Right cardiac atrium (tissue), 5 donors: ENCODE measurements around the gene CYTH1. TPM values are rescaled to one million over a fixed set of nuclear protein-coding genes. Genes with fewer than 3 reads are reported as not detected.

Experiments
- ATAC-seq, 2 donors: fragments of 200-7000 bp; cut with Tn5 transposase; one replicate each; pipeline versions ENCODE4 v1.8.0 to v1.9.1; 2020; ENCODE audit warnings: moderate library complexity in 2 of 2, mild to moderate bottlenecking in 1 of 2
- DNase-seq, 3 donors: peaks; one replicate each; pipeline ENCODE4 v3.0.0-alpha.2; 2020
- H3K27ac ChIP-seq: one replicate; pipeline ENCODE4 v1.5.1; 2013; ENCODE audit warnings: mild to moderate bottlenecking, low read length, control low read depth, moderate library complexity
- H3K27me3 ChIP-seq: one replicate; pipeline ENCODE4 v1.6.1; 2013; ENCODE audit not compliant: control insufficient read depth, insufficient read depth
- H3K4me1 ChIP-seq: one replicate; pipeline ENCODE4 v1.6.1; 2013; ENCODE audit warnings: low read length; ENCODE audit not compliant: control insufficient read depth, insufficient read depth
- H3K4me3 ChIP-seq: one replicate; pipeline ENCODE4 v1.5.1; 2013; ENCODE audit warnings: low read length, control low read depth
- H3K9me3 ChIP-seq: one replicate; pipeline ENCODE4 v1.6.1; 2013; ENCODE audit warnings: low read length; ENCODE audit not compliant: control insufficient read depth
- WGBS: extraction: QIAGEN DNeasy Blood & Tissue Kit; methylation state at CpG from one replicate; pipeline ENCODE4 v1.1.7; 2013; 5-methylcytosine and 5-hydroxymethylcytosine counted together
- intact Hi-C, 4 donors: fragments of 100-400 bp; cut with DNase I; formaldehyde crosslinking; loops; one replicate each; pipeline versions ENCODE4 v1.11.0 to v1.14.0; 2022 to 2023
- polyA plus RNA-seq: library from polyadenylated mRNA; stranded (reverse); fragments of 200-250 nt; gene quantifications from one replicate; pipeline ENCODE4 v1.2.3, GENCODE V29; 2013
- total RNA-seq, 4 donors: library from RNA; stranded (reverse); fragmentation: NEBNext Ultra II Directional; extraction: Animal tissue kit (Norgen Biotek cat#: 25700); gene quantifications; one replicate each; pipeline ENCODE4 v1.2.1, GENCODE V29; 2021
- donor health status: healthy with polysubstance abuse.
- donor health status: DM: no; HTN: yes; CAD: no.
- donor health status: DM: no; HTN: no; CAD: no.
- donor health status: DM: no; HTN: yes; CAD: no; lungs with severe emphysema.
- donor health status: DM: yes; HTN: yes; CAD: no.

Gene CYTH1
- total and polyA plus RNA-seq, 5 donors, result 22.5 to 39.1 (median 36.0) TPM

DNA sequence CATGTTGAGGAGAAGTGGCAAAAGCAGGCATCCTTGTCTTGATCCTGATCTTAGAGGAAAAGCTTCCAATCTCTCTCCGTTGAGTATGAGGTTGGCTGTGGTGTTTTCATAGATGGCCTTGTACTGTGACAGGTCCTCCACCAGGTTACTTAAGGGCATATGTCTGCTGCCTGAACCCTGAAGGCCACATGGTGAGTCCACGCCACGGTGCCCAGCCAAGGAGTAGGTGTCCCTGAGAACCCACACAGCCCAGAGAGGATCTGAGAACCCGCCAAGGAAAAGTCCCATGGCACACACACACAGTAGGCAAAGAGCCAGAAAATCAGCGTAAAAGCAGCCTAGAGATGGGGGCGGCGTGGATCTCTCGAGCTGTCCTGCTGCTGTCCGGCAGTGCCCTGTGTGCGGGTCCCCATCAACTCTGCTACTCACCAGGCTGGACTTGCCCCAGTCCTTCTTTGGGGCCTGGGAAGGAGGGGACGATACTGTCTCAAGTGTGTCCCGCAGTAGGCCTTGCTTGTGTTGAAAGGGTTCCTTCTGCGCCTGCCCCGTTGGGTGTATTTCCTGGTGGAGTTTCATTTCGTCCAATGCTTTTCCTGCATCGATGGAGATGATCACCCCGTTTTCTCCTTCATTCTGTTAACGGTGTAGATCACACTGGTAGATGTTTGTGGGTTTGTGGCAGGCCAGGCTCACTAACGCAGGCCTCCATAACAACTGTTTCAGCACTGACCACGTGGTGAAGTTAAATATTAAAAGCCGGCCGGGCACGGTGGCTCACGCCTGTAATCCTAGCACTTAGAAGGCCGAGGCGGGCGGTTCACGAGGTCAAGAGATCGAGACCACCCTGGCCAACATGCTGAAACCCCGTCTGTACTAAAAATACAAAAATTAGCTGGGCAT is 114.1 kb downstream of the CYTH1 start:
- WGBS, result 97% methylated on average over 30 of the region's 30 CpGs
- no peaks in the 10 kb centered on the region for H3K9me3 ChIP-seq
- ATAC-seq (no peak), DNase-seq (peak in 1 of 3 donors; percentile 29)
- peaks cover 12% of the 10 kb centered on the region for H3K4me1 ChIP-seq
- no peak overlapping the region for H3K4me3 ChIP-seq
- H3K27me3 ChIP-seq, result no peaks in the 10 kb centered on the region
- intact Hi-C loops, result no loop called here
- H3K27ac ChIP-seq, result no peak overlapping the region

DNA sequence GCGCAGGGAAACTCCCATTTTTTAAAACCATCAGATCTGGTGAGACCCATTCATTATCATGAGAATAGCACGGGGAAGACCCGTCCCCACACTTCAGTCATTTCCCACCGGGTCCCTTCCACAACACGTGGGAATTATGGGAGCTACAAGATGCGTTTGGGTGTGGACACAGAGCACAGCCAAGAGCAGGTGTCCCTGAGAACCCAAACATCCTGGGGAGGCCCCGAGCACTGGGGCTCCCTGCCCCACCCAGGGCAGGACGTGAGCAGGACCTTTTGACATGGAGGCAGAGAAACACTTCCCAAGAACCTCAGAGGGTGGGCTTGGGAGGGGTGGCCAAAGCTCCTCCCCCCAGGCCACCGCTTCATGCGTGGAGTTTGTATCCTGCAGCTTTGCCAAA is 115.0 kb downstream of the CYTH1 start:
- Histone ChIP-seq H3K4me1 (peaks cover 12% of the 10 kb centered on the region), H3K4me3 (no peak overlapping the region), H3K27me3 (no peaks in the 10 kb centered on the region), H3K9me3 (no peaks in the 10 kb centered on the region), H3K27ac (no peak overlapping the region)
- intact Hi-C loops, result no loop called here
- DNase-seq (peak in 1 of 3 donors; percentile 31), ATAC-seq (peak in 1 of 2 donors; percentile 36)
- 74% methylated on average over 10 of the region's 10 CpGs for whole genome bisulfite sequencing

DNA sequence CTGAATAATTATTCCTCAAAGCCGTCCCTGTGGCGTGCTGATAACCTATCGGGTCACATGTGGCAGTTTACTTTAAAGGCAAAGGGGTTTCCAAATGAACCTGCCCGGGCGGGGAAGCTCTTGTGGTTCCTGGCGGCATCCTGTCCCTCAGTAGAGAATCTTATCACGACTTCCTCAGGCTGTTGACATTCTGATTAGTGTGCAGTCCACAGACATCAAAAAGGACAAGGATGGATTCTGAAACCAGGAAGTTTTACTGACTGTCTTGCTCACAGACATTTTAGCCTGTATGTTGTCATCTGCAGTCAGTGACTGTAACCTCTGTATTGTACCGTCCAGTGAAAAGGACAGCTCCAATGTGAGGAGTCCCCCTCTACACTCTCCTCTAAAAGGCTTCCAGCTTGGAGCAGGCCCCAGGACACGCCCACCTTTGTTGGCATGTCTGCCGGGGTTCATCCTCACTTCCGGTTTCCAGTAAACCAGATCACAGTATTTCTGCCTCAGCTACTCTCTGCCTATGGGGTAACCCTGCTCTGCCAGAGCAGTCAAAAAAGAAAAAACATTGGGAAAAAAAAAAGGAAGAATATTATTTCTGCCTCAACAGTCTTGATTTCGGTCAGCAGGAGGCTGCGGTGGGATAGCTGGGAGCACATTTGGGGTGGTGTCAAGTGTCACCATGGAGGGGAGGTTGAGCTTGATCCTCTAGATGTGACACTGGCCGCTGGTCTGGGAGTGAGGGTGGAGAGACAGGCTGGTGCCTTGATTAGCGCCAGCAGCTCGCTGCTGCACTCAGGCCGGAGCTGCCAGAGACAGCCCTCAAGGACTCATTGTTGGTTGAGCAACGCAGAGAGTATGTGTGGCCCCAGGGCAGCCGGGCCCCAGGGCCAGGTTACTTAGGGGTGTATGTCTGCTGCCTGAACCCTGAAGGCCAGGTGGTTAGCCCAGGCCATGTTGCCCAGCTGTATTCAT is 115.8 kb downstream of the CYTH1 start:
- Histone ChIP-seq H3K4me3 (no peak overlapping the region), H3K27me3 (no peaks in the 10 kb centered on the region), H3K9me3 (no peaks in the 10 kb centered on the region), H3K4me1 (peaks cover 12% of the 10 kb centered on the region), H3K27ac (peak overlapping the region; percentile 85)
- intact Hi-C loops, result no loop called here
- 31% methylated on average over 19 of the region's 19 CpGs for WGBS
- ATAC-seq (peak; percentile 62 to 90), DNase-seq (peak; percentile 76 to 86 (median 78))

DNA sequence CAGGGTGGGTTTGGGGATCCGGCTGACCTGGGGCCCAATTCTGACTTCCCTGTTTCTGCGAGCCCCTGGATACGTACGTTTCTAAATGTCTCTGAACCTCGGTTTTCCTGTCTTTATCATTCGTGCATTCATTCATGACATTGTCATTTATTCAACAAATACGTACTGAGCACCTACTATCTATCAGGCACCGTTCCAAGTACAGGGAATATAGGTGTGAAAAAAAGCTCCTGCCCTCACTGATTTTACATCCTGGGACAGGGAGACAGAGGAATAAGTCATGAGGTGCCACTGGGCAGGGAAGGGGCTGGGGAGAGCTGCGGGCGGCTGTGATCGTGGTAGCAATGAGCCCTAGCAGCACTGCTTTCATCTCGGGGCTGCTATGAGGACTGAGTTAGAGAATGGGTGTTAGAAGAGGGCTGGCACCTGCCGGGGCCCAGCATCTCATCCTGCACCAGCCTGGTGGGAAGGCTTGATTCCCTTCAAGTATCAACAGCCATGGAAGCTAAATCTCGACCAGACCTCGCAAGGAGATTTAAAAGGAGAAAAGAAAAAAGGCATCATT is 116.6 kb downstream of the CYTH1 start:
- Histone ChIP-seq H3K27me3 (no peaks in the 10 kb centered on the region), H3K4me3 (no peak overlapping the region), H3K27ac (peak overlapping the region; percentile 46), H3K9me3 (no peaks in the 10 kb centered on the region), H3K4me1 (peaks cover 12% of the 10 kb centered on the region)
- peak in 1 of 3 donors; percentile 28 for DNase-seq
- WGBS, result 43% methylated on average over 15 of the region's 15 CpGs
- intact Hi-C loops, result no loop called here
- ATAC-seq, result peak in 1 of 2 donors; percentile 30

DNA sequence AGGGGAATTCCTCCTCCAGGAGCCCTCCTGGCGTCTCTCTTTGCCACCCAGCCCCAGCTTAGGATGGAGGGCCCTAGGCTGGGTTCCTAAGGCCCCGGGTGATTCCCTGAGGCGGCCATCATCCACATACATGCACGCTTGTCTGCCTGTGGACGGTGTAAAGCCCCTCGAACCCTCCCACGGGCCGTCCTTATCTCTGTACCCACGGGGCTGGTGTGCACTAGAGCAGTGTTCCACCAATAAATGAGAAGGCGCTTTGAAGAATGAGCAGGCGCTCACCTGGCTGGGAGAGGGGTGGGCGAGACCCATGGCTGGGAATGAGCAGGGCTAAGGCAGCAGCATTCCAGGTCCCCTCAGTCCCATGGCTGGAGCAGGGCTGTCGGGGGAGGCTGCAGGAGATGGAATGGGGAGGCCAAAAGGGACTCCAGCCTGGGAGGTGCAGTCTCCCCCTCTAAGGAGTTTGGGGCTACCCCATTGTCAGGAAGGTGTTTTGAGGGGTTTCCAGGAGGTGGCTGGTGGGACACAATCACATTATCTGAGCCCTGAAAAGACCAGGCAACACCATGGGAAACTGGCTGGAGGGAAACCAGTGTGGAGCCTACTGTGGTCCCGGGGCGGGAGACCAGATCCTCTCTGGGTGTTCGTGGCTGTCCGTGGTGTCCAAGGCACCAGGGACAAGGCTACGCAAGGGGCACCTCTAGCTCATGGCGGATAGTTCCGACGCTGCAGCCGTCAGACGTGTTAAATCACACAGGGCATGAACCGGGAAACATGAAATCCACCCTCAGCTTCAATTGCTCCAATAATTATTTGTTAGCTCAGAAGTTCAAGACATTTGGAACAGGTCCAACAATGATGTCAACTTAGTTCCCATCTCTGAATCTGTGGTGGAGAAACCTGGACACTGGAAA is 117.3 kb downstream of the CYTH1 start:
- WGBS, result 70% methylated on average over 24 of the region's 24 CpGs

DNA sequence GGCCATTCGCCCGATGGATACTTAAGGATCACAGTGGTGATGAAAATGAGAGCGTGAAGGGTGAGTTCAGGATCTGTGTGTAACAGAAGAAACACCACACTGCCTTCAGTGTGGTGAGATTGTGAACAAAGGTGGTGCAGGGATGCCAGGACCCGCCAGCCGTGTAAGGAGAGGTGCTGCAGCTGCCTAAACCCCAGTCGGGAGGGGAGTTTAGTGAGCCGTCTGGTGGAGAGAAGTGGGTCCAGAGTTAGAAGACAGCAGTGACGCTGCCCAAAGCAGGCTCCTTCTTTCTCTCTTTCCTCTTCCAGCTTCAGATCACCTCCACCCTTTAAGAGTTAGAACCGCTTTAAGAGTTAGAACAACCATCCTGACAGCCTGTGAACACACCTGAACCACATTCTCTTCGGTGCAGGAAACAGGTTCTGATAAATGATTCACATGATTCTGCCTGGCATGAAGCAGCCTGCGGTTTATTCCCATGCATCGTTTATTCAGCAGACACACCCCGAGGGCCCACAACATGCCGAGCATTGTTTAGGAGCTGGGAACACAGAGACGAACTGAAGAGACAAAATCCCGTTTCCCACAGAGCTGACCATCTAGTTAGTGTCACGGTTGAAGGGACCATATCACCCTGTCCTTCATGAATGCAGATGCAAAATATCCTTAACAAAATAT is 120.8 kb downstream of the CYTH1 start:
- peak in 1 of 3 donors; percentile 5 for DNase-seq

More for the DNA sequence above, 117.3 kb downstream of the CYTH1 start:
- no peak overlapping the region for H3K27ac ChIP-seq
- H3K9me3 ChIP-seq, result no peaks in the 10 kb centered on the region
- intact Hi-C loops, result no loop called here
- peaks cover 12% of the 10 kb centered on the region for H3K4me1 ChIP-seq
- H3K4me3 ChIP-seq, result no peak overlapping the region
- peak in 2 of 3 donors; percentile 38 to 62 for DNase-seq
- ATAC-seq, result peak; percentile 13 to 62
- no peaks in the 10 kb centered on the region for H3K27me3 ChIP-seq

DNA sequence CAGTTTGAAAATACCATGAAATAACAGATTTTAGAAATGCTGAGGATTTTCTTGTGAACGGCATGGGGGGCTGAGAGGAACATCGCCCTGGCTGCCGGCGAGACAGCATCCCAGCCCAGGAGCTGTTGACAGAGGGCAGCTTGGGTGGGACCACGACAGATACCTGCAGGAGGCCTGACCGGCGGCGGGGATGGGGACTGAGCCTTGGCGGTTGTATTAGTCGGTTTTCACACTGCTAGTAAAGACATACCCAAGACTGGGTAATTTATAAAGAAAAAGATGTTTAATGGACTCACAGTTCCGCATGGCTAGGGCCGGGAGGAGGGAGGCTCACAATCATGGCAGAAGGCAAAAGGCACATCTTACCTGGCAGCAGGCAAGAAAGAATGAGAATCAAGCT is 122.5 kb downstream of the CYTH1 start:
- WGBS, result 94% methylated on average over 12 of the region's 12 CpGs
- Histone ChIP-seq H3K27me3 (no peaks in the 10 kb centered on the region), H3K9me3 (no peaks in the 10 kb centered on the region), H3K4me3 (no peak overlapping the region), H3K27ac (no peak overlapping the region), H3K4me1 (no peaks in the 10 kb centered on the region)
- DNase-seq, result peak in 1 of 3 donors; percentile 19
- ATAC-seq, result no peak
- intact Hi-C loops, result no loop called here

More for the DNA sequence above, 120.8 kb downstream of the CYTH1 start:
- H3K27me3 ChIP-seq, result no peaks in the 10 kb centered on the region
- ATAC-seq, result no peak
- WGBS, result 87% methylated on average over 17 of the region's 17 CpGs
- peaks cover 6% of the 10 kb centered on the region for H3K4me1 ChIP-seq
- no peak overlapping the region for H3K4me3 ChIP-seq
- no peaks in the 10 kb centered on the region for H3K9me3 ChIP-seq
- H3K27ac ChIP-seq, result no peak overlapping the region
- intact Hi-C loops, result no loop called here

DNA sequence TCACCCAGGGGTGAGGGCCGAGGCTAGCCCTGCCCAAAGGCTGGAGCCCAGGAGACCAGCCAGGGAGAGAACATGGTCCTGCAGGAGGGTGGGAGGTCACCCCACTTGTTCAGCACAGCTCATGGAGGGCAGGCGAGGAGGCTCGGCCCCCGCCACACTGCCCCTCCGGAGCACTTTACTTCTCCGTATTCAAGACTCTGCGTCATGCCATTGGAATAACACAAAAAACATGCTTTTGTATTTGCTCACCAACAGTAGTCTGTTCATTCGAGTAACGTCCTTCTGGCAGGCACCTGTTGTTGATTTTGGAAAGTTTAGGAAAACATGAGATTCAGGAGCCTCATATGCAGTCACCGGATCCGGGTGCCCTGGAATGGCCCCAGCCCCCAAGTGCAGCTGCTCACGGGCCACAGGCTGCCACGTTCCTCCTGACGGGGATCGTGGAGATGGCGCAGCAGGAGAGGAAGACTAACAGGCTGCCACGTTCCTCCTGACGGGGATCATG is 123.7 kb downstream of the CYTH1 start:
- ATAC-seq (no peak), DNase-seq (no peak)
- intact Hi-C loops, result no loop called here
- Histone ChIP-seq H3K27me3 (no peaks in the 10 kb centered on the region), H3K27ac (no peak overlapping the region), H3K4me1 (no peaks in the 10 kb centered on the region), H3K9me3 (no peaks in the 10 kb centered on the region), H3K4me3 (no peak overlapping the region)
- WGBS, result 91% methylated on average over 18 of the region's 18 CpGs

DNA sequence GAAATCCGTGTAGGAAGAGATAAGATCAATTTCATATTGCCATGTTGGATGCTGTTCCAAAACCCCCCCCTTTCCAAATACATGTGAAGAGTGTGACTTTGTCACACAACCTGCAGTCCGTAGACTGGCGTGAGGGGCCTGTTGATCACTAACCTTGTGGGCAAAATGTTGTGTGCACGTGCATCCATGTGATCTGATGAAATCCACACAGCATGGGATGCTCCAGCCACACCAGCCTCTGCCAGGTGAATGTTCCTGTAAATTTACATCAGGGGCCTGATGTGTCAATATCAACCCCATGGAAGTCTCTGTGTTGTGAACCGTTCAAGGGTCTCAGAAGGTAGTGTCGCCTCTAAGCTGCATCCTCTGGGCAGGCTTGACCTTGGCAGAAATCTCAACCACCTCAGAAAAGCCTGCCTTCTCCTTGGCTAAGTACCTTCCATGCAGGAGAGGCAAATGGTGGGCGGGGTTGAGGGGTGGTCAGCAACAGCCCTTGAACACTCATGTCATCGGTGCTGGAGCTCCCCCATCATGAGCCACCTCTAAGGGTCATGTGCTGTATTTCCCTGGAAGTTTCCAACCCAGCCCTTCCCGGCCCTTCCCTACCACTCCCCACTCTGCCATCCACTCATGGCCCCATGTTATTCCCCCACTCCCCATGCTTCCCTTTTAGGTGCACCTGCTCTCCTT is 126.7 kb downstream of the CYTH1 start:
- no peaks in the 10 kb centered on the region for H3K9me3 ChIP-seq

More for the DNA sequence above, 126.7 kb downstream of the CYTH1 start:
- Histone ChIP-seq H3K27me3 (no peaks in the 10 kb centered on the region), H3K4me3 (no peak overlapping the region), H3K4me1 (no peaks in the 10 kb centered on the region), H3K27ac (no peak overlapping the region)
- DNase-seq (peak in 1 of 3 donors; percentile 14), ATAC-seq (no peak)
- intact Hi-C loops, result no loop called here
- 92% methylated on average over 9 of the region's 9 CpGs for WGBS
